Endodermal cell (in vitro differentiated cells): ENCODE results near the gene TTF2. TPM values are rescaled to one million over a fixed set of nuclear protein-coding genes. Genes with fewer than 3 reads are reported as not detected.

ENCODE experiments used
- DNase-seq: peaks from one replicate; pipeline ENCODE4 v3.0.0-alpha.2; 2017
- H3K27ac ChIP-seq: 2 replicates; pipeline ENCODE4 v1.5.1; 2013; ENCODE audit warnings: mild to moderate bottlenecking, low read depth, low read length, moderate library complexity
- H3K27me3 ChIP-seq: 2 replicates; pipeline ENCODE4 v1.6.1; 2013; ENCODE audit warnings: mild to moderate bottlenecking, low read length, moderate library complexity; ENCODE audit not compliant: insufficient read depth, control insufficient read depth, poor library complexity, severe bottlenecking
- H3K36me3 ChIP-seq: 2 replicates; pipeline ENCODE4 v1.7.0; 2013; ENCODE audit warnings: mild to moderate bottlenecking, low read length, moderate library complexity; ENCODE audit not compliant: control insufficient read depth, insufficient read depth
- H3K4me1 ChIP-seq: one replicate; pipeline ENCODE4 v1.7.0; 2013; ENCODE audit warnings: low read length; ENCODE audit not compliant: control insufficient read depth, insufficient read depth
- H3K4me3 ChIP-seq: 2 replicates; pipeline ENCODE4 v1.5.1; 2013; ENCODE audit warnings: mild to moderate bottlenecking, low read length, moderate library complexity
- H3K9ac ChIP-seq: 2 replicates; pipeline ENCODE4 v1.6.1; 2013; ENCODE audit warnings: mild to moderate bottlenecking, low read length, moderate library complexity; ENCODE audit not compliant: poor library complexity, severe bottlenecking; ENCODE audit errors: extremely low read depth
- H3K9me3 ChIP-seq: 2 replicates; pipeline ENCODE4 v1.6.1; 2013; ENCODE audit warnings: mild to moderate bottlenecking, low read length, moderate library complexity; ENCODE audit not compliant: control insufficient read depth
- H3K27ac Mint-ChIP-seq: 2 replicates; pipeline ENCODE4 v1.8.0; 2020; ENCODE audit warnings: mixed read lengths
- H3K27me3 Mint-ChIP-seq: 2 replicates; pipeline ENCODE4 v1.8.0; 2021; ENCODE audit warnings: mild to moderate bottlenecking, mixed read lengths; ENCODE audit not compliant: insufficient read depth
- H3K36me3 Mint-ChIP-seq: 2 replicates; pipeline ENCODE4 v1.8.0; 2020; ENCODE audit warnings: low read depth, mixed read lengths
- H3K4me1 Mint-ChIP-seq: 2 replicates; pipeline ENCODE4 v1.8.0; 2020; ENCODE audit warnings: mixed read lengths
- H3K4me3 Mint-ChIP-seq: 2 replicates; pipeline ENCODE4 v1.8.0; 2020; ENCODE audit warnings: mild to moderate bottlenecking, moderate library complexity, mixed read lengths
- H3K9me3 Mint-ChIP-seq: 2 replicates; pipeline ENCODE4 v1.8.0; 2020; ENCODE audit warnings: mild to moderate bottlenecking, mixed read lengths
- CTCF ChIP-seq: fragments of 200-600 bp; sonication (generic); conservative IDR thresholded peaks from 2 replicates; pipeline ENCODE4 v1.5.0; 2021; ENCODE audit warnings: antibody characterized with exemption, mild to moderate bottlenecking
- WGBS, 2 experiments: methylation state at CpG; one replicate each; pipeline versions ENCODE4 v1.1.5 to v1.1.7; 2013; ENCODE audit warnings: missing lambda C conversion rate in 2 of 2, mixed read lengths in 1 of 2; ENCODE audit not compliant: insufficient coverage in 1 of 2, insufficient read length in 1 of 2; 5-methylcytosine and 5-hydroxymethylcytosine counted together
- total RNA-seq, 2 donors: library from RNA; stranded (reverse); fragmentation: NEBNext Ultra II Directional in 1 of 2; extraction: Animal tissue kit (Norgen Biotek cat#: 25700) in 1 of 2; gene quantifications; 2 replicates in 1 of 2; 3 replicates in 1 of 2; pipeline ENCODE4 v1.2.1, GENCODE V29; 2021

Gene TTF2
- total RNA-seq, 2 donors from 2014 or later = 70.9 to 71.9 TPM

DNA sequence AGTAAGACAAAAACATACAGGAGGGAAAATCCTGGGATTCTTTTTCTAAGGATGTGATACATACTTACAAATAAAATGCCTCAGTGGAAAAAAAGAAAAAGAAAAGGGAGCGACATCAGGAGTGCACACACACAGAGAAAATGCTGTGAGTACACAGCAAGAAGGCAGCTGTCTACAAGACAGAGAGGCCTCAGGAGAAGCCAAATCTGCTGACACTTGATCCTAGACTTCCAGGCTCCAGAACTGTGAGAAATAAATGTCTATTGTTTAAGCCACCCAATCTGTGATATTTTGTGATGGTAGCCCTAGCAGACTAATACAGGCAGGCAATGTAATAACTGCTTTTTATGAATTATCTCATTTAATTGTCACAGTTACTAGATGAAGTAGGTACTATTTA, 78.4 kb downstream of the TTF2 start:
- Histone ChIP-seq H3K4me1 (peaks cover 5% of the 10 kb centered on the region), H3K36me3 (no peaks in the 10 kb centered on the region), H3K27me3 (no peaks in the 10 kb centered on the region), H3K4me3 (no peak overlapping the region), H3K9me3 (no peaks in the 10 kb centered on the region), H3K27ac (no peak overlapping the region), H3K9ac (no peak overlapping the region)
- TF ChIP-seq CTCF = no peak
- H3K9me3 Mint-ChIP-seq = no peaks in the 10 kb centered on the region
- H3K4me3 Mint-ChIP-seq = no peak overlapping the region
- peaks cover 32% of the 10 kb centered on the region for H3K4me1 Mint-ChIP-seq
- no peak for DNase-seq
- no peak overlapping the region for H3K27ac Mint-ChIP-seq
- 100% methylated on average over 1 of the region's 1 CpG for WGBS, 2 experiments
- H3K27me3 Mint-ChIP-seq = no peaks in the 10 kb centered on the region
- no peaks in the 10 kb centered on the region for H3K36me3 Mint-ChIP-seq

DNA sequence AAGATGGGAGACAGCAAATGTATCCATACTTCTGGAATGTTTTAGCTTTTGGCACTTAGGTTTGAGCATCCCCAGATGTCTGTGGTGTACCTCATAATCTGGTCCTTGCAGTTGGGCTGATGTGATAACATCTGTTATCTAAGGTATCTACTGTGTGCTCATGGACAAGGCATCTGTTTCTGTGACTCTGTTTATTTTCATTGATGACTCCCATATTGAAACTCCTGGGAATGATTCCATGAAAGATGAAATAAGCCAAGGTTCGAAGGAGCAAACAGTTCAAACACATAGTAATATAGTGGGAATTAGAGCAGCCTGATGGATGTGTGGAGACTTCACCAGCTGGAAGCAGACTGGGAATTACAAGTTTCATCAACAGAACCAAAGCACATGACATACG, 82.1 kb downstream of the TTF2 start:
- H3K27me3 Mint-ChIP-seq = no peaks in the 10 kb centered on the region
- Histone ChIP-seq H3K27ac (no peak overlapping the region), H3K4me1 (peaks cover 5% of the 10 kb centered on the region), H3K4me3 (no peak overlapping the region), H3K27me3 (no peaks in the 10 kb centered on the region), H3K9me3 (no peaks in the 10 kb centered on the region), H3K9ac (no peak overlapping the region), H3K36me3 (no peaks in the 10 kb centered on the region)
- 88 to 95% methylated on average over 1 to 2 of the region's 2 CpGs for WGBS, 2 experiments
- no peaks in the 10 kb centered on the region for H3K36me3 Mint-ChIP-seq
- H3K4me3 Mint-ChIP-seq = no peak overlapping the region
- DNase-seq = no peak
- H3K9me3 Mint-ChIP-seq = no peaks in the 10 kb centered on the region
- no peak for TF ChIP-seq CTCF
- H3K27ac Mint-ChIP-seq = no peak overlapping the region
- peaks cover 30% of the 10 kb centered on the region for H3K4me1 Mint-ChIP-seq

- Mint-ChIP-seq H3K36me3 (no peaks in the 10 kb centered on the region), H3K4me3 (no peak overlapping the region), H3K27me3 (no peaks in the 10 kb centered on the region), H3K9me3 (no peaks in the 10 kb centered on the region), H3K4me1 (peaks cover 27% of the 10 kb centered on the region), H3K27ac (no peak overlapping the region)
- Histone ChIP-seq H3K4me3 (no peak overlapping the region), H3K36me3 (no peaks in the 10 kb centered on the region), H3K27ac (no peak overlapping the region), H3K27me3 (no peaks in the 10 kb centered on the region), H3K9me3 (no peaks in the 10 kb centered on the region), H3K9ac (no peak overlapping the region), H3K4me1 (peaks cover 2% of the 10 kb centered on the region)
- TF ChIP-seq CTCF = no peak
- DNase-seq = no peak
Measured at GRCh38 chr1:117143172-117143571, 83.0 kb downstream of the TTF2 start.
